GM12865 (cell line): ENCODE data around the gene MPRIP.

Experiments
- DNase-seq: peaks from one replicate; pipeline ENCODE4 v3.0.0; 2010; ENCODE audit warnings: low read depth
- H3K4me3 ChIP-seq: 2 replicates; pipeline ENCODE4 v1.5.1; 2011; ENCODE audit warnings: mild to moderate bottlenecking, low read depth, low read length, control low read depth
- TF ChIP-seq, protein P1 (sequence below): IDR thresholded peaks from 2 replicates; pipeline ENCODE4 v1.5.1; 2011; ENCODE audit warnings: low read length, control low read depth, low read depth, inconsistent platforms; ENCODE audit not compliant: insufficient read depth; ENCODE audit errors: missing control alignments

Gene MPRIP

DNA sequence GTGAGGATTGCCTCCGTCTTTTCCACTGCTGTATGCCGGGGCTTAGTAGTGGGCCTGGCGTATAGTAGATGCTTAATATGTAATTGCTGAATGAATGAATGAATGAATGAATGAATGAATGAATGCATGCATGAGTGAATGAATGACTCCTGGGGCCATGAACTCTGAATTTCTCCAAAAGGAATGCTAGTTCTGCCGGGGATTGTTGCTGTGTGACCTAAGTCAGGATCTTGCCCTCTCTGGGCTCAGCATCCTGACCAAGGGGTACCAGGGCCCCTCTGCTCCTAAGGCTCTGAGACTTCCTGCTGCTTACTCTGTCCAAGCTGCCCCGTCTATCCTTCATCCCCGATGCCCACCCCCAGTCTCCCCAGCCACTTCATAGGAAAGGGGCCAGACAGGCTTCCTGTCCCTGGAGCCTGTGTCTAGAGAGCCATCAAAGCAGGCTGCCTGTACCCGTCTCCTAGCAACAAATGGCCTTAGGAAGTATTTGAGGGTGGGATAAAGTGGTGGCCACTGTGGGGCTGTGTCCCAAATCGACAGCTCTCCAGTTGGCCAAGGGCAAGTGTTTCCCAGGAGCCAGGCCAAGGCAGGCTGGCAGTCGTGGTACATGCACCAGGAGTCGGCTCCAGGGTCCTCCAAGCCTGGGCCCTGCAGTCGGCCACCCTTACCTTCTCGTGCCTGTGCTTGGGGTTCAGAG lies 11.6 kb upstream of the MPRIP start:
- TF ChIP-seq, protein P1, sequence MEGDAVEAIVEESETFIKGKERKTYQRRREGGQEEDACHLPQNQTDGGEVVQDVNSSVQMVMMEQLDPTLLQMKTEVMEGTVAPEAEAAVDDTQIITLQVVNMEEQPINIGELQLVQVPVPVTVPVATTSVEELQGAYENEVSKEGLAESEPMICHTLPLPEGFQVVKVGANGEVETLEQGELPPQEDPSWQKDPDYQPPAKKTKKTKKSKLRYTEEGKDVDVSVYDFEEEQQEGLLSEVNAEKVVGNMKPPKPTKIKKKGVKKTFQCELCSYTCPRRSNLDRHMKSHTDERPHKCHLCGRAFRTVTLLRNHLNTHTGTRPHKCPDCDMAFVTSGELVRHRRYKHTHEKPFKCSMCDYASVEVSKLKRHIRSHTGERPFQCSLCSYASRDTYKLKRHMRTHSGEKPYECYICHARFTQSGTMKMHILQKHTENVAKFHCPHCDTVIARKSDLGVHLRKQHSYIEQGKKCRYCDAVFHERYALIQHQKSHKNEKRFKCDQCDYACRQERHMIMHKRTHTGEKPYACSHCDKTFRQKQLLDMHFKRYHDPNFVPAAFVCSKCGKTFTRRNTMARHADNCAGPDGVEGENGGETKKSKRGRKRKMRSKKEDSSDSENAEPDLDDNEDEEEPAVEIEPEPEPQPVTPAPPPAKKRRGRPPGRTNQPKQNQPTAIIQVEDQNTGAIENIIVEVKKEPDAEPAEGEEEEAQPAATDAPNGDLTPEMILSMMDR, result no peak
- no peak overlapping the region for H3K4me3 ChIP-seq
- DNase-seq, result no peak

DNA sequence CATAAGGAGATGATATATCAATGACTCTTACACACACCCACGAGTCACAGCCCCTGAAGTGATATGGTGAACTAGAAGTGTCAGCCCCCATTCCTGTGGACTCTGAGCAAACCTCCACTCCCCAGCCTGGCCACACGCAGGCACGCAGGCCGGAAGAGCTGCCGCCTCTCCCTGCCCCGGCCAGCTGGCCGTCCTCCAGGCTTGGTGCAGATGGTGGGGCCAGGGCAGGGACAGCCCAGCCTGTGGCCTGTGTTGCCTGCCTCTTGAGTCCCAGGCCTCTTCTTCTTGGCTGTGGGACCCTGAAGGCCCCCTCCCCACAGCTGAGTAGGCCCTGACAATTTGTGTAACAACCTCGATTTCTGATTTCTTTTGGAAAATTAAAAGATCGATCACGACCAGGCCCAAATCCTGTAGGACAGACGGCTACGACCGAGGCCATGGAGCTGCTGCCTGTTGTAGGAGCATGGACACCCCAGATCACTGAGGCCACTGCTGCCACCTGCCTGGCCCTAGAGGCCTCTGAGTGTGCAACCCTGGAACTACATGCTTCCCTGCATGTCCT lies 10.0 kb upstream of the MPRIP start:
- TF ChIP-seq, protein P1, result no peak
- no peak for DNase-seq
- no peak overlapping the region for H3K4me3 ChIP-seq

DNA sequence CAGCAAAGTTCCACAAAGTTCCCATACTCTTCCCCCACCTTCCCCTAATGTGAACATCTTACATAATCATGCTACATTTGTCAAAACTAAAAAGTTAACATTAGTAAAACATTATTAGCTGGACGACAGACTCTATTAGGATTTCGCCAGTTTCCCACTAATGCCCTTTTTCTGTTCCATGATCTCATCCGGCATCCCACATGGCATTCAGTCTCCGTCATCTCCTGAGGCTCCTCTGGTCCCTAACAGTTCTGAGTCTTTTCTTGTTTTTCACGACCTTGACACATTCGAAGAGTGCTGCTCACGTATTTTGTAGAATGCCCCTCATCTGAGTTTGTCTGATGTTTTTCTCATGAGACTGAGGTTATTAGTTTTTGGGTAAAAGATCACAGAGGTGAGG lies 8.8 kb upstream of the MPRIP start:
- no peak for DNase-seq
- TF ChIP-seq, protein P1, result no peak

DNA sequence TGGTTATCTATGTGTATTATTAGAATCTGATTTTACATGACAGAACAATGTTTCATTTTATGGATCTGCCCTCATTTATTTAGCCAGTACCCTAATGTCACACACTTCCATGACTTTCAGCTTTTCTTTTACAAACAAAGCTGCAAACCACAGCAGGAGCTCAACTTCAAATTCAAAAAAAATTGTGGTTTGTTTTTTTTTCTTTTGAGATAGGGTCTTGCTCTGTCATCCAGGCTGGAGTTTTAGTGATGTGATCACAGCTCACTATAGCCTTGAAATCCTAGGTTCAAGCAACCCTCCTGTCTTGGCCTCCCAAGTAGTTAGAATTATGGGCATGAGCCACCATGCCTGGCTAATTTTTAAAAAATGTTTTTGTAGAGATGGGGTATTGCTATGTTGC lies 8.2 kb upstream of the MPRIP start:
- no peak for DNase-seq
- no peak overlapping the region for H3K4me3 ChIP-seq
- TF ChIP-seq, protein P1, result no peak

More for the DNA sequence above, 8.8 kb upstream of the MPRIP start:
- no peak overlapping the region for H3K4me3 ChIP-seq

DNA sequence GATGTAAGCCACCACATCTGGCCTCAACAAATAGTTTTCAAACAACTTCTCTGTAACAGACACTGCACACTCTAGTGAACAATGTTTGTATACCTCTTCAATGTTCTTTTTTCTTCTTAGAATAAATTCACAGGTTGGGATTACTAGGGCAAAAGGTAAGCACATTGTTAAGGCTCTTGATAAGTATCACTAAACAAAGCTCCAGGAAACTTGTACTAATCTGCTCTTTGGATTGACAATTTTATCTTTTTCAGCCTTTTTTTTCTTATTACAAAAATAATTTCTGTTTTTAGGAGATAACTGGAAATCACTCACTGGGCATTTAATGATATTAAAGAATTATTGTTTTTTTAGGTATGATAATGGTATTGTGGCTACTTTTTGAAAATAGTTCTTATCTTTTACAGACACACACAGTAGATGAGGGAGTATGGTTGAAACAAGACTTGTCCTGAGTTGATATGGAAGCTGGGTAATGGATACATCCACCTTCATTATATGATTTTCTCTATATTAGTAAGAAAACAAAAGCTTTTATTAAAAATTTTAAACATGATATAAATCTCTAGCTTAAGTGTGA lies 7.7 kb upstream of the MPRIP start:
- no peak overlapping the region for H3K4me3 ChIP-seq
- TF ChIP-seq, protein P1, result no peak
- no peak for DNase-seq

DNA sequence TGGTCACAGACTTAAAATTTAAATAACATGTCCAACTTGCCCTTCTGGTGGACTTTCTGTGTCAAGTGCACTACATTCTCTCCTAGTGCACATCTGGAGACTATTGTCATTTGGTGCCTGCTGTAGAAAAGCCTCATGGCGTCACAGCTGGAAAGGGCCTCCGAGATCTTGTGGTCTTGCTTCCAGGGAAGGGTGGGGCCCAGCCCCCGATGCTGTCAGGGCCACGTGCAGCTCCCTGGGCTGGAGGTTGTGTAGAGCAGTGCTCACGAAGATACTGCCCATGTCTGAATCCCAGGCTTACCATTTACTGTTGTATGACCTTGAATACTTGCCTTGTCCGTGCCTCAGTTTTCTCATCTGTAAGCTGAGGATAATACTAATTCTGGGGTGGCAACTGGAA lies 6.8 kb upstream of the MPRIP start:
- TF ChIP-seq, protein P1, result no peak
- DNase-seq, result no peak
- no peak overlapping the region for H3K4me3 ChIP-seq
